ENCODE measurements around the gene DPYSL4. TPM values are rescaled to one million over a fixed set of nuclear protein-coding genes. Genes with fewer than 3 reads are reported as not detected.

DPYSL4 gene
- polyA plus RNA-seq, 3 donors: 0.08 TPM; not detected in 2

- Histone ChIP-seq H4K20me1 (ENCODE audit: insufficient read depth, low read length) (no peaks in the 10 kb centered on the region), H3K36me3 (replicated peaks in 1 of 2; ENCODE audit: control insufficient read depth in 1 of 2, insufficient read depth in 2 of 2, low read length in 2 of 2) (no peaks in the 10 kb centered on the region), H3K79me2 (ENCODE audit: insufficient read depth, low read length) (no peaks in the 10 kb centered on the region), H3K4me1 (ENCODE audit: control insufficient read depth in 1 of 2, insufficient read depth in 2 of 2, low read length in 2 of 2) (no peaks in the 10 kb centered on the region), H2AFZ (ENCODE audit: insufficient read depth, low read depth, low read length, poor library complexity, severe bottlenecking) (no peak overlapping the region), H3K27ac (ENCODE audit: low read depth in 1 of 2, low read length in 2 of 2) (no peak overlapping the region), H3K27me3 (ENCODE audit: control insufficient read depth in 2 of 2, insufficient read depth in 2 of 2, low read length in 2 of 2) (peaks cover 0 to under 1% of the 10 kb centered on the region in 2 donors), H3K9ac (ENCODE audit: insufficient read depth, low read length, poor library complexity, severe bottlenecking) (no peak overlapping the region), H3K4me2 (replicated peaks; ENCODE audit: extremely low read depth, low read length, poor library complexity, severe bottlenecking) (no peak overlapping the region), H3K4me3 (replicated peaks in 1 of 3; ENCODE audit: low read depth in 2 of 3, low read length in 3 of 3) (no peak overlapping the region), H3K9me3 (replicated peaks in 1 of 2; ENCODE audit: control insufficient read depth in 1 of 2, insufficient read depth in 1 of 2, low read length in 2 of 2) (no peaks in the 10 kb centered on the region)
- intact Hi-C loops (cut with micrococcal nuclease): no loop called here
- Mint-ChIP-seq H3K36me3 (no peaks in the 10 kb centered on the region), H3K4me1 (no peaks in the 10 kb centered on the region), H3K9me3 (peaks cover 0 to 2% (median 0%) of the 10 kb centered on the region in 7 donors), H3K27ac (no peak overlapping the region), H3K4me3 (no peak overlapping the region), H3K27me3 (ENCODE audit: low read depth in 3 of 3) (peaks cover under 1 to 13% (median 9%) of the 10 kb centered on the region in 3 donors)
- no peak for DNase-seq
- 95% methylated on average over 10 of the region's 15 CpGs for WGBS (ENCODE audit: insufficient coverage)
- TF ChIP-seq CTCF (IDR thresholded peaks at IDR 0.05): no peak
Measured at GRCh38 chr10:132194726-132195125, 8.0 kb downstream of the DPYSL4 start.

GRCh38 chr10:132195366-132196075, 8.8 kb downstream of the DPYSL4 start:
- no peak for DNase-seq
- H2AFZ ChIP-seq (ENCODE audit: insufficient read depth, low read depth, low read length, poor library complexity, severe bottlenecking): no peak overlapping the region
- H3K4me2 ChIP-seq (replicated peaks; ENCODE audit: extremely low read depth, low read length, poor library complexity, severe bottlenecking): no peak overlapping the region
- no peaks in the 10 kb centered on the region for H3K9me3 ChIP-seq (replicated peaks in 1 of 2; ENCODE audit: control insufficient read depth in 1 of 2, insufficient read depth in 1 of 2, low read length in 2 of 2)
- intact Hi-C loops (cut with micrococcal nuclease): no loop called here
- H3K79me2 ChIP-seq (ENCODE audit: insufficient read depth, low read length): no peaks in the 10 kb centered on the region
- Mint-ChIP-seq H3K27ac (no peak overlapping the region), H3K9me3 (peaks cover 0 to 2% (median 0%) of the 10 kb centered on the region in 7 donors), H3K4me1 (no peaks in the 10 kb centered on the region), H3K27me3 (ENCODE audit: low read depth in 3 of 3) (peaks cover 0 to 8% (median 2%) of the 10 kb centered on the region in 3 donors), H3K4me3 (no peak overlapping the region), H3K36me3 (no peaks in the 10 kb centered on the region)
- H4K20me1 ChIP-seq (ENCODE audit: insufficient read depth, low read length): no peaks in the 10 kb centered on the region
- H3K36me3 ChIP-seq (replicated peaks in 1 of 2; ENCODE audit: control insufficient read depth in 1 of 2, insufficient read depth in 2 of 2, low read length in 2 of 2): no peaks in the 10 kb centered on the region
- WGBS (ENCODE audit: insufficient coverage): 92% methylated on average over 12 of the region's 13 CpGs
- no peaks in the 10 kb centered on the region for H3K4me1 ChIP-seq (ENCODE audit: control insufficient read depth in 1 of 2, insufficient read depth in 2 of 2, low read length in 2 of 2)
- H3K27ac ChIP-seq (ENCODE audit: low read depth in 1 of 2, low read length in 2 of 2): no peak overlapping the region
- H3K4me3 ChIP-seq (replicated peaks in 1 of 3; ENCODE audit: low read depth in 2 of 3, low read length in 3 of 3): no peak overlapping the region
- no peak overlapping the region for H3K9ac ChIP-seq (ENCODE audit: insufficient read depth, low read length, poor library complexity, severe bottlenecking)
- H3K27me3 ChIP-seq (ENCODE audit: control insufficient read depth in 2 of 2, insufficient read depth in 2 of 2, low read length in 2 of 2): no peaks in the 10 kb centered on the region
- no peak for TF ChIP-seq CTCF (IDR thresholded peaks at IDR 0.05)
